Psoas muscle (tissue), 8 donors: Measurements from ENCODE around the gene DNAJB5. TPM values are rescaled to one million over a fixed set of nuclear protein-coding genes. Genes with fewer than 3 reads are reported as not detected.
"Not testable (repeated sequence)": the region's sequence is repeated elsewhere in the genome, so short reads cannot be mapped to it uniquely, and the experiment has no call there.

ENCODE experiments used
- ATAC-seq, 4 donors: fragments of 200-7000 bp; cut with Tn5 transposase; one replicate each; pipeline ENCODE4 v1.9.1; 2020; ENCODE audit warnings: moderate library complexity in 3 of 4, mild to moderate bottlenecking in 2 of 4
- DNase-seq, 2 donors: peaks; one replicate each; pipeline ENCODE4 v3.0.0-alpha.2; 2020
- H3K27ac ChIP-seq: fragments of 200-600 bp; one replicate; pipeline ENCODE4 v1.8.0; 2022
- H3K27me3 ChIP-seq, 3 donors: fragments of 200-600 bp in 1 of 3; one replicate each; pipeline versions ENCODE4 v1.6.1 to v1.8.0; 2013 to 2022; ENCODE audit warnings: low read length in 2 of 3, mild to moderate bottlenecking in 2 of 3, moderate library complexity in 1 of 3; ENCODE audit not compliant: insufficient read depth in 3 of 3
- H3K36me3 ChIP-seq, 2 donors: fragments of 200-600 bp in 1 of 2; one replicate each; pipeline versions ENCODE4 v1.6.1 to v1.8.0; 2013 to 2022; ENCODE audit warnings: low read depth in 1 of 2, mild to moderate bottlenecking in 1 of 2, moderate library complexity in 1 of 2; ENCODE audit not compliant: insufficient read depth in 1 of 2
- H3K4me1 ChIP-seq: fragments of 200-600 bp; one replicate; pipeline ENCODE4 v1.8.0; 2022
- H3K4me3 ChIP-seq: fragments of 200-600 bp; one replicate; pipeline ENCODE4 v1.8.0; 2022; ENCODE audit warnings: mild to moderate bottlenecking
- H3K9me3 ChIP-seq: fragments of 200-600 bp; one replicate; pipeline ENCODE4 v1.8.0; 2022
- WGBS, 3 donors: extraction: QIAGEN DNeasy Blood & Tissue Kit; methylation state at CpG; one replicate each; pipeline versions ENCODE4 v1.1.6 to v1.1.7; 2013; 5-methylcytosine and 5-hydroxymethylcytosine counted together
- intact Hi-C, 2 donors: fragments of 100-400 bp; cut with DNase I; formaldehyde crosslinking; loops; one replicate each; pipeline versions ENCODE4 v1.11.0 to v1.14.2; 2022
- polyA plus RNA-seq, 3 donors: library from polyadenylated mRNA; stranded (reverse); fragments of 200-250 nt; gene quantifications; one replicate each; pipeline ENCODE4 v1.2.3, GENCODE V29; 2013
- total RNA-seq, 4 donors: library from RNA; stranded (reverse); fragmentation: NEBNext Ultra II Directional in 2 of 4; extraction: Animal tissue kit (Norgen Biotek cat#: 25700) in 2 of 4; gene quantifications; one replicate each; pipeline versions ENCODE4 v1.2.1 to v1.2.4, GENCODE V29; 2021 to 2023
- TF ChIP-seq, protein P1 (sequence below): fragments of 200-600 bp; IDR thresholded peaks from one replicate; pipeline ENCODE4 v1.8.0; 2022; ENCODE audit warnings: antibody characterized with exemption
- donor health status: healthy with polysubstance abuse.
- donor health status: DM: no; HTN: no; CAD: no; lungs with moderate emphysema.
- donor health status: Bipolar disorder and iron deficiency.
- donor health status: healthy.
- donor health status: DM: yes; HTN: yes; CAD: no.
- donor health status: DM: no; HTN: no; CAD: no.
- donor health status: DM: no; HTN: no; CAD: no.
- donor health status: DM: yes; HTN: yes; CAD: no.

The DNAJB5 gene
- total and polyA plus RNA-seq, 7 donors = 44.2 to 260 (median 145) TPM

DNA sequence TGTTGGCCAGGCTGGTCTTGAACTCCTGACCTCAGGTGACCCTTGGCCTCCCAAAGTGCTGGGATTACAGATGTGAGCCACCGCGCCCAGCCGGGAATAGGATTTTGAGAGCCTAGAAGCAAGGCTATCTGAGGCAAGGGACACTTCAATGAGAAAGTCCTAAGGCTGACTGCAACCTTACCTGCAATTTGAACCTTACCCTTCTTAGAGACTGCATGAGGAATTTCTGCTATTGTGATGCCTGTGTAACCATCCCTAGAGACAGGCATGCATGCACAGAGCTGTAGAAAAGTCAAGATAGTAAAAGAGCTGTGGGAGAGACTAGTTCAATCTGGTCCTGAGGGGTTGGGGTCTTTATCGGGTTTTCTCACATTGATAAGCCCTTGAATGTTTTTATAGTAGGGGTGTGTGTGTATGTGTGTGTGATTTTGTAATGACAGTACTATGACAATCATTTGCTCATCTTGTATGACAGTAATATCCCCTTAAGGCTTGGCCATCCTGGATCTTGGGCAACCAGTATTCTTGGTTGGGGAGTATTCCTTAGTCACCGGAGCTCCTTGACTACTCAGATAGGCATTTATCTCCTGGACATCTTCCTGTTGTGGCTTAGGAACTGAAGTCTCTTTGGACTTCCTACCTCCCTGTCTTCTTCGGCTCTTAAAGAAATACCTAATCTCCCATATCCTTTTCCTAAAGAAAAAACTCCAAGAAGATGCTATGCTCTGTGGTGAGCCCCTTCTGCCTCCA is 11.2 kb downstream of the DNAJB5 start:
- peak; percentile 62 to 83 (median 78) for ATAC-seq
- WGBS, 3 donors = 56 to 80% (median 64%) methylated on average over 6 of the region's 6 CpGs

DNA sequence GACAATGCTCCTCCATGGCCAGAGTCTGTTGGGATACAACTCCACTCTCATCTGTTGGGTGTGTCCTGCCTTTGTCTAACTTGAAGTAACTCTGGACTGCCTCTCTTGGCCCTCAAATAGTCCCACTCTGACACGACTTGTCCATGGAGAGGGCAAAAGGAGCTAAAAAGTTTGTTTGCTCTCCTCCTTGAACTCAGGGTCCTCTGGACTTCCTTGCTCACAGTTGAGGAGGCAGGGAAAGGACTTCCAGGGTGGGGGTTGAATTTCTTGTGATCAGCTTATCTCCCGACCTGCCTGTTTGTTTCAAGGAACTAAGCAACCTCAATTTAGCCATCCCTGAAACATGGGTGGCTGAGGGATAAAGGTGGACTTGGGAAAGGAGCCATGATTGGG is 11.7 kb downstream of the DNAJB5 start:
- Histone ChIP-seq H3K27ac (no peak overlapping the region), H3K27me3 (no peaks in the 10 kb centered on the region), H3K4me1 (peaks cover 44% of the 10 kb centered on the region), H3K36me3 (peaks cover 0 to 25% of the 10 kb centered on the region in 2 donors), H3K4me3 (no peak overlapping the region), H3K9me3 (no peaks in the 10 kb centered on the region)
- WGBS, 3 donors = 55 to 67% (median 57%) methylated on average over 2 of the region's 2 CpGs
- DNase-seq (no peak), ATAC-seq (peak in 3 of 4 donors; percentile 4 to 12 (median 7))
- TF ChIP-seq, protein P1, sequence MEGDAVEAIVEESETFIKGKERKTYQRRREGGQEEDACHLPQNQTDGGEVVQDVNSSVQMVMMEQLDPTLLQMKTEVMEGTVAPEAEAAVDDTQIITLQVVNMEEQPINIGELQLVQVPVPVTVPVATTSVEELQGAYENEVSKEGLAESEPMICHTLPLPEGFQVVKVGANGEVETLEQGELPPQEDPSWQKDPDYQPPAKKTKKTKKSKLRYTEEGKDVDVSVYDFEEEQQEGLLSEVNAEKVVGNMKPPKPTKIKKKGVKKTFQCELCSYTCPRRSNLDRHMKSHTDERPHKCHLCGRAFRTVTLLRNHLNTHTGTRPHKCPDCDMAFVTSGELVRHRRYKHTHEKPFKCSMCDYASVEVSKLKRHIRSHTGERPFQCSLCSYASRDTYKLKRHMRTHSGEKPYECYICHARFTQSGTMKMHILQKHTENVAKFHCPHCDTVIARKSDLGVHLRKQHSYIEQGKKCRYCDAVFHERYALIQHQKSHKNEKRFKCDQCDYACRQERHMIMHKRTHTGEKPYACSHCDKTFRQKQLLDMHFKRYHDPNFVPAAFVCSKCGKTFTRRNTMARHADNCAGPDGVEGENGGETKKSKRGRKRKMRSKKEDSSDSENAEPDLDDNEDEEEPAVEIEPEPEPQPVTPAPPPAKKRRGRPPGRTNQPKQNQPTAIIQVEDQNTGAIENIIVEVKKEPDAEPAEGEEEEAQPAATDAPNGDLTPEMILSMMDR = no peak
- intact Hi-C loops = no loop called here

More for the DNA sequence above, 11.2 kb downstream of the DNAJB5 start:
- TF ChIP-seq, protein P1 = no peak
- H3K4me3 ChIP-seq = no peak overlapping the region
- no peaks in the 10 kb centered on the region for H3K27me3 ChIP-seq
- DNase-seq = no peak
- no peak overlapping the region for H3K27ac ChIP-seq
- H3K36me3 ChIP-seq = peaks cover 0 to 25% of the 10 kb centered on the region in 2 donors
- peaks cover 48% of the 10 kb centered on the region for H3K4me1 ChIP-seq
- no peaks in the 10 kb centered on the region for H3K9me3 ChIP-seq
- intact Hi-C loops = no loop called here

DNA sequence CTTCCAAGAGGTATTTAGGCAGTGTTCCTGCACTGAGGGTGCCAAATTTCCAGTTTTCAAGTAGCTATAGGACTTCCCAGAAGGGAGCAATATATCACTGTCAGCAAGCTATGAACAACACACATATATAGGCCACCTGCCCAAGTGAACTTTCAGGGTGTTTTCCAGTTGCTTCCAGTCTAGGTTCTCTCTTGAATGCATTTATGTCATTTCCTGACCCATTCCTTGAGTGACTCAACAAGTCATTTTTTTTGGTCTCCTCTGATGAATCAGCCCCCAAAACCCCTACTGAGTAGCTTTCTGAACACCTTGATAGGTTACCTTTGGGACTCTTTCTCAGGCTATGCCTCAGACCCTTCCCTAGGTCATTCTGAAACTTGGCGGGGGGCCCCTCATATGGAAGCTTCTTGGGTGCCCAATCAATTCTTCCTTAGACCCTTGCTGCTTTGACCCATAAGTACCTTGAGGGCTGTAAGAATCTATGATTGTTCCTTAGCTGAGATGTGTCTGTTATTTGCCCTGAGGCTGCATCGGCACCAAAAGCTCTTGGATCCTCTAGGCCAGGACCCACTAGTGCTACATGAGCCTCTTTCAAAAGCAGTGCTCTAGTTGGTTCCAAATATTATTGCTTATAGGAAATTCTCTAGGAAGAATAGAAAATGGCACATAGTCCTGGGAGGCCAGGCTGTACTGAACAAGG is 12.4 kb downstream of the DNAJB5 start:
- Histone ChIP-seq H3K36me3 (peaks cover 0 to 21% of the 10 kb centered on the region in 2 donors), H3K4me3 (no peak overlapping the region), H3K27ac (no peak overlapping the region), H3K27me3 (no peaks in the 10 kb centered on the region), H3K4me1 (peaks cover 37% of the 10 kb centered on the region), H3K9me3 (no peaks in the 10 kb centered on the region)
- WGBS, 3 donors = 95 to 98% (median 96%) methylated on average over 2 of the region's 2 CpGs
- DNase-seq (no peak), ATAC-seq (peak; percentile 10 to 30 (median 14))
- intact Hi-C loops = no loop called here
- TF ChIP-seq, protein P1 = no peak

DNA sequence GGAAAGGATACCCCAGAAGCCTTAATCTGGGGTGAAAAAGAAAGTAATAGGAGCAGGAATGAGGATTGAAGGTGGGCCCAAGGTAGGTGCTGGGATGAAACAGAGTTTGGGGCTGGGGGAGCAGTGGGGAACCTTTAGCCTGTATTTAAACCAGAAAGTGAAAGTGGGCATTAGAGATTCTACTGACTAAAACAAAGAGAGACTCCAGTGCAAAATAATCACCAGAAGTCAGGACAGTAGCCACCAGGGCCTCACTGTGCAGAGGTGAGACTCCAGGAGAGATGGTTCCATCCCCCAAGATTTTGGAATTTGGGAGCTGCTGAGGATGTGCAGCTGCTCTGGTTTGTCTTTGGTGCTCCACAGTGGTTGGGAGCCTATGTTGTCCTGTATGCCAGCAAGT is 13.1 kb downstream of the DNAJB5 start:
- TF ChIP-seq, protein P1 = no peak
- Histone ChIP-seq H3K9me3 (no peaks in the 10 kb centered on the region), H3K4me3 (no peak overlapping the region), H3K4me1 (peaks cover 31% of the 10 kb centered on the region), H3K27me3 (no peaks in the 10 kb centered on the region), H3K36me3 (peaks cover 0 to 14% of the 10 kb centered on the region in 2 donors), H3K27ac (no peak overlapping the region)
- ATAC-seq (no peak), DNase-seq (no peak)
- intact Hi-C loops = no loop called here

DNA sequence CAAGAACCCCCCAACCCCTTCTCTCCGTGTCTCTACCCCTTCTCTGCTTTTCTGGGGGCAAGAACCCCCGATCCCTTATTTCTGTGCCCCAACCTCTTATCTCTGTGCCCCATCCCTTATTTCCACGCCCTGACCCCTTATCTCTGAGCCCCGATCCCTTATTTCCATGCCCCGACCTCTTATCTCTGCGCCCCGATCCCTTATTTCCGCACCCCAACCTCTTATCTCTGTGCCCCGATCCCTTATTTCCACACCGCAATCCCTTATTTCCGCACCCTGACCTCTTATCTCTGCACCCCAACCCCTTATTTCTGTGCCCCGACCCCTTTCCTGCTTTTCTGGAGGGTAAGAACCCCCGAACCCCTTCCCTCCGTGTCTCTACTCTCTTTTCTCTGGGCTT is 14.8 kb downstream of the DNAJB5 start:
- H3K27me3 ChIP-seq, H3K36me3 ChIP-seq, H3K9me3 ChIP-seq, H3K4me3 ChIP-seq, H3K27ac ChIP-seq, DNase-seq, intact Hi-C loops, ATAC-seq: not testable (repeated sequence)
- peaks cover 21% of the 10 kb centered on the region for H3K4me1 ChIP-seq
- 90 to 95% (median 92%) methylated on average over 13 to 14 of the region's 14 CpGs for WGBS, 3 donors
